K562 (cell line): ENCODE data around the gene TERT. TPM values are rescaled to one million over a fixed set of nuclear protein-coding genes. Genes with fewer than 3 reads are reported as not detected.

Source experiments
- ATAC-seq: fragments of 200-7000 bp; cut with Tn5 transposase; 3 replicates; pipeline ENCODE4 v1.9.1; 2020; ENCODE audit warnings: moderate library complexity
- BruUV-seq: library from RNA; stranded (reverse); fragments of 400-500 nt; replicated peaks from 2 replicates; lab custom pipeline; 2021; lab: Mats Ljungman, UMichigan
- CTCF ChIA-PET: fragments of 300-600 bp; formaldehyde crosslinking; extraction: SDS; loops from one replicate; lab custom pipeline; 2021; ENCODE audit warnings: low intra/inter-chr PET ratio; lab: Yijun Ruan, JAX
- POLR2A ChIA-PET: fragments of 300-600, 350-650 bp; sonication (Branson Sonifier 250); formaldehyde crosslinking; extraction: SDS; loops from one replicate; lab custom pipeline; 2021; ENCODE audit warnings: antibody characterized with exemption, inconsistent platforms; lab: Yijun Ruan, JAX
- DNase-seq, 4 experiments: peaks; one replicate each; pipeline versions ENCODE4 v3.0.0 to v3.0.0-alpha.2; 2011 to 2018; ENCODE audit warnings: low spot score in 3 of 4, mixed read lengths in 3 of 4; ENCODE audit errors: extremely low read depth in 1 of 4
- FAIRE-seq: peaks from 2 replicates; lab custom pipeline; 2011; peaks lifted over from hg19 to GRCh38; lab: Jason Lieb, UNC
- H2AFZ ChIP-seq: 2 replicates; pipeline ENCODE4 v1.6.0; 2011; ENCODE audit warnings: low read depth, low read length, control low read depth, inconsistent platforms
- H3K27ac ChIP-seq: fragments of 200-600 bp; 3 replicates; pipeline ENCODE4 v1.8.0; 2011; ENCODE audit warnings: low read depth, mild to moderate bottlenecking, control low read depth, inconsistent platforms, low read length, moderate library complexity, mixed read lengths; ENCODE audit errors: extremely low read depth
- H3K27me3 ChIP-seq, 2 experiments: fragments of 300-600 bp in 1 of 2; 2 replicates in 1 of 2; 3 replicates in 1 of 2; pipeline versions ENCODE4 v1.6.0 to v1.8.0; 2011; ENCODE audit warnings: inconsistent platforms in 2 of 2, low read length in 2 of 2, mild to moderate bottlenecking in 1 of 2, mixed read lengths in 1 of 2, moderate library complexity in 1 of 2; ENCODE audit not compliant: control insufficient read depth in 2 of 2, insufficient read depth in 2 of 2
- H3K36me3 ChIP-seq: fragments of 300-600 bp; 3 replicates; pipeline ENCODE4 v1.8.0; 2011; ENCODE audit warnings: mild to moderate bottlenecking, low read length, inconsistent platforms; ENCODE audit not compliant: control insufficient read depth, insufficient read depth
- H3K4me1 ChIP-seq, 2 experiments: fragments of 200-600 bp in 1 of 2; replicated peaks in 1 of 2; 2 replicates in 1 of 2; 3 replicates in 1 of 2; pipeline versions ENCODE4 v1.5.1 to v1.8.0; 2011; ENCODE audit warnings: inconsistent platforms in 2 of 2, low read length in 2 of 2, mild to moderate bottlenecking in 1 of 2, mixed read lengths in 1 of 2, moderate library complexity in 1 of 2; ENCODE audit not compliant: control insufficient read depth in 2 of 2, insufficient read depth in 2 of 2
- H3K4me2 ChIP-seq: 2 replicates; pipeline ENCODE4 v1.6.1; 2011; ENCODE audit warnings: low read length, control low read depth, inconsistent platforms, mixed read lengths; ENCODE audit not compliant: insufficient read depth
- H3K4me3 ChIP-seq: fragments of 200-600 bp; sonication (generic), shearing (Covaris generic); 2 replicates; pipeline ENCODE4 v1.5.1; 2016; ENCODE audit warnings: control low read depth, inconsistent platforms
- H3K79me2 ChIP-seq: fragments of 200-600 bp; 3 replicates; pipeline ENCODE4 v1.8.0; 2011; ENCODE audit warnings: low read length, inconsistent platforms; ENCODE audit not compliant: control insufficient read depth, insufficient read depth
- H3K9ac ChIP-seq, 2 experiments: 2 replicates each; pipeline versions ENCODE4 v1.6.0 to v1.6.1; 2011; ENCODE audit warnings: low read depth in 2 of 2, low read length in 2 of 2, control low read depth in 1 of 2, inconsistent platforms in 1 of 2, mild to moderate bottlenecking in 1 of 2, mixed read lengths in 1 of 2; ENCODE audit not compliant: insufficient read depth in 1 of 2
- H3K9me1 ChIP-seq: one replicate; pipeline ENCODE4 v1.6.0; 2011; ENCODE audit warnings: inconsistent platforms, mild to moderate bottlenecking, low read length, moderate library complexity; ENCODE audit not compliant: control insufficient read depth, insufficient read depth
- H3K9me3 ChIP-seq: replicated peaks from 2 replicates; pipeline ENCODE4 v1.5.1; 2011; ENCODE audit warnings: low read depth, low read length, inconsistent platforms; ENCODE audit not compliant: control insufficient read depth, insufficient read depth
- H4K20me1 ChIP-seq: replicated peaks from 2 replicates; pipeline ENCODE4 v1.6.1; 2011; ENCODE audit warnings: low read length, inconsistent platforms, mixed read lengths; ENCODE audit not compliant: control insufficient read depth, insufficient read depth
- E2F6 ChIP-seq, 2 experiments: IDR thresholded peaks; 2 replicates each; pipeline ENCODE4 v1.6.1; 2011; ENCODE audit warnings: borderline replicate concordance in 1 of 2, control low read depth in 1 of 2, low read depth in 1 of 2, low read length in 1 of 2, mild to moderate bottlenecking in 1 of 2, mixed read lengths in 1 of 2, moderate library complexity in 1 of 2; ENCODE audit not compliant: insufficient read depth in 1 of 2, insufficient read length in 1 of 2, poor library complexity in 1 of 2, severe bottlenecking in 1 of 2; ENCODE audit errors: extremely low read depth in 1 of 2
- EGR1 ChIP-seq: fragments of 450-650 bp; conservative IDR thresholded peaks from 2 replicates; pipeline ENCODE4 v1.6.1; 2017; ENCODE audit warnings: mild to moderate bottlenecking
- FOXP1 ChIP-seq: sonication (generic); formaldehyde crosslinking; IDR thresholded peaks from 2 replicates; pipeline ENCODE4 v1.8.0; 2022; ENCODE audit warnings: mild to moderate bottlenecking, missing genetic modification reagents
- MECOM ChIP-seq: fragments of 250-450 bp; sonication (Bioruptor Pico); IDR thresholded peaks from 2 replicates; pipeline ENCODE4 v1.8.0; 2022; ENCODE audit warnings: inconsistent platforms
- MEIS2 ChIP-seq: fragments of 450-650 bp; IDR thresholded peaks from 2 replicates; pipeline ENCODE4 v1.6.1; 2014; ENCODE audit warnings: mild to moderate bottlenecking; ENCODE audit not compliant: partially characterized antibody
- NFRKB ChIP-seq: fragments of 450-650 bp; IDR thresholded peaks from 2 replicates; pipeline ENCODE4 v1.6.1; 2016; ENCODE audit warnings: low read depth
- POLR2A ChIP-seq: fragments of 450-650 bp; conservative IDR thresholded peaks from 2 replicates; pipeline ENCODE4 v1.6.1; 2016
- SMARCA4 ChIP-seq: fragments of 450-650 bp; IDR thresholded peaks from 2 replicates; pipeline ENCODE4 v1.6.1; 2016
- TFAP4 ChIP-seq: sonication (generic); formaldehyde crosslinking; IDR thresholded peaks from 2 replicates; pipeline ENCODE4 v1.8.0; 2022; ENCODE audit warnings: missing genetic modification reagents, mild to moderate bottlenecking, moderate library complexity, borderline replicate concordance
- WGBS: fragments of 100-300 bp; shearing (Covaris generic); methylation state at CpG from one replicate; pipeline ENCODE4 v1.1.6; 2016; ENCODE audit warnings: low coverage, mixed read lengths; ENCODE audit not compliant: insufficient coverage; ENCODE audit errors: missing lambda C conversion rate; 5-methylcytosine and 5-hydroxymethylcytosine counted together
- in situ Hi-C: fragments of 300-500 bp; cut with MboI; formaldehyde crosslinking; loops from 4 replicates; pipeline ENCODE4 v1.15.0; 2018; ENCODE audit warnings: inconsistent platforms, mixed read lengths
- intact Hi-C: fragments of 100-400 bp; cut with micrococcal nuclease; formaldehyde crosslinking; loops from 2 replicates; pipeline ENCODE4 v1.14.2; 2022
- polyA plus RNA-seq, 8 experiments: library from polyadenylated mRNA; depleted of rRNA in 4 of 8; stranded (reverse) in 5 of 8; unstranded in 3 of 8; fragments of >200 nt; fragmentation: Nextera tagmentation in 2 of 8; fragmentation: Illumina TruSeq in 1 of 8; extraction: Ambion mirVana in 2 of 8; extraction: Trizol in 1 of 8; gene quantifications; 2 replicates each; pipeline versions ENCODE4 v1.2.1 to v1.2.3, GENCODE V29; 2011 to 2014; ENCODE audit warnings: inconsistent platforms in 1 of 8, missing spikeins in 1 of 8
- total RNA-seq, 7 experiments: library from RNA; depleted of rRNA in 6 of 7; stranded (reverse); fragments of >200 nt in 6 of 7; fragmentation: Illumina TruSeq in 2 of 7; extraction: Trizol in 2 of 7; gene quantifications; 2 replicates each; pipeline versions ENCODE4 v1.2.1 to v1.2.3, GENCODE V29; 2011 to 2021; ENCODE audit warnings: low replicate concordance in 1 of 7
- TF ChIP-seq, protein P1 (sequence below), 2 experiments: fragments of 450-650 bp; conservative IDR thresholded peaks; 2 replicates each; pipeline ENCODE4 v1.6.1; 2017; ENCODE audit warnings: mild to moderate bottlenecking in 2 of 2, moderate library complexity in 2 of 2
- TF ChIP-seq, protein P2 (sequence below): fragments of 450-650 bp; formaldehyde crosslinking; IDR thresholded peaks from 2 replicates; pipeline ENCODE4 v1.4.0; 2020; ENCODE audit warnings: mild to moderate bottlenecking, moderate library complexity

The TERT gene
- total and polyA plus RNA-seq, 9 of the 15 experiments (the other 6 are each of a cell fraction or from before 2014, with no cell fraction given): 0.08 to 4.5 (median 0.98) TPM; not detected in 1

GRCh38 chr5:1343931-1344901 lies 49.3 kb upstream of the TERT start:
- in situ Hi-C loops: no loop called here
- Histone ChIP-seq H3K9me3 (no peaks in the 10 kb centered on the region), H3K4me1 (peaks cover 15 to 34% of the 10 kb centered on the region in 2 experiments; a peak in 4 of 5 replicates), H2AFZ (peak overlapping the region; percentile 52), H4K20me1 (peaks cover 5% of the 10 kb centered on the region; the same call in 1 of the 2 replicates), H3K9ac (peak overlapping the region; percentile 89 to 99), H3K27me3 (no peaks in the 10 kb centered on the region), H3K36me3 (peaks cover 45% of the 10 kb centered on the region), H3K27ac (peak overlapping the region; percentile 41), H3K4me3 (peak overlapping the region; percentile 99), H3K4me2 (peak overlapping the region; percentile 97), H3K79me2 (peaks cover 41% of the 10 kb centered on the region), H3K9me1 (no peaks in the 10 kb centered on the region)
- no TSS peak for BruUV-seq
- ATAC-seq: peak; percentile 55
- intact Hi-C loops: no loop called here
- ChIA-PET POLR2A (interaction anchor here (0.6 to 2.9 kb wide), 4 partner anchors 9 to 662 kb away, joined by 3 to 19 read pairs (median 4); no protein-coding TSS in a partner anchor), CTCF (no interaction called here)
- DNase-seq: peak in 2 of 4 experiments; percentile 44 to 53
- 4% methylated on average over 28 of the region's 61 CpGs for WGBS
- FAIRE-seq: peak; percentile 69
- TF ChIP-seq E2F6 (IDR thresholded peaks at IDR 0.05; ENCODE audit: borderline replicate concordance in 1 of 2, extremely low read depth in 1 of 2, insufficient read depth in 1 of 2, insufficient read length in 1 of 2, low read depth in 1 of 2, low read length in 1 of 2, poor library complexity in 1 of 2, severe bottlenecking in 1 of 2) (peak in 1 of 2 experiments; percentile 25), TFAP4 (CRISPR knock-in tag) (peak; percentile 90), FOXP1 (CRISPR knock-in tag) (no peak), MEIS2 (peak; percentile 42), EGR1 (peak; percentile 49), POLR2A (0 out of 2 replicates have a peak, but pooled peaks have one; percentile 13), NFRKB (no peak), MECOM (CRISPR knock-in tag) (no peak), SMARCA4 (no peak)
- TF ChIP-seq, protein P1, sequence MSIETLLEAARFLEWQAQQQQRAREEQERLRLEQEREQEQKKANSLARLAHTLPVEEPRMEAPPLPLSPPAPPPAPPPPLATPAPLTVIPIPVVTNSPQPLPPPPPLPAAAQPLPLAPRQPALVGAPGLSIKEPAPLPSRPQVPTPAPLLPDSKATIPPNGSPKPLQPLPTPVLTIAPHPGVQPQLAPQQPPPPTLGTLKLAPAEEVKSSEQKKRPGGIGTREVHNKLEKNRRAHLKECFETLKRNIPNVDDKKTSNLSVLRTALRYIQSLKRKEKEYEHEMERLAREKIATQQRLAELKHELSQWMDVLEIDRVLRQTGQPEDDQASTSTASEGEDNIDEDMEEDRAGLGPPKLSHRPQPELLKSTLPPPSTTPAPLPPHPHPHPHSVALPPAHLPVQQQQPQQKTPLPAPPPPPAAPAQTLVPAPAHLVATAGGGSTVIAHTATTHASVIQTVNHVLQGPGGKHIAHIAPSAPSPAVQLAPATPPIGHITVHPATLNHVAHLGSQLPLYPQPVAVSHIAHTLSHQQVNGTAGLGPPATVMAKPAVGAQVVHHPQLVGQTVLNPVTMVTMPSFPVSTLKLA (conservative IDR thresholded peaks at IDR 0.05): peak in 1 of 2 experiments; percentile 37; a peak in 1 of 4 replicates
- TF ChIP-seq, protein P2, sequence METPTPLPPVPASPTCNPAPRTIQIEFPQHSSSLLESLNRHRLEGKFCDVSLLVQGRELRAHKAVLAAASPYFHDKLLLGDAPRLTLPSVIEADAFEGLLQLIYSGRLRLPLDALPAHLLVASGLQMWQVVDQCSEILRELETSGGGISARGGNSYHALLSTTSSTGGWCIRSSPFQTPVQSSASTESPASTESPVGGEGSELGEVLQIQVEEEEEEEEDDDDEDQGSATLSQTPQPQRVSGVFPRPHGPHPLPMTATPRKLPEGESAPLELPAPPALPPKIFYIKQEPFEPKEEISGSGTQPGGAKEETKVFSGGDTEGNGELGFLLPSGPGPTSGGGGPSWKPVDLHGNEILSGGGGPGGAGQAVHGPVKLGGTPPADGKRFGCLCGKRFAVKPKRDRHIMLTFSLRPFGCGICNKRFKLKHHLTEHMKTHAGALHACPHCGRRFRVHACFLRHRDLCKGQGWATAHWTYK (CRISPR knock-in tag): no peak
